HK-2 (cell line): Measurements from ENCODE around the gene RALGDS.
A peak's percentile ranks its signal among the peaks of the same experiment; 100 is the strongest.

Experiments
- DNase-seq: peaks from one replicate; pipeline ENCODE4 v3.0.0-alpha.2; 2018; ENCODE audit not compliant: unreplicated experiment

The RALGDS gene

DNA sequence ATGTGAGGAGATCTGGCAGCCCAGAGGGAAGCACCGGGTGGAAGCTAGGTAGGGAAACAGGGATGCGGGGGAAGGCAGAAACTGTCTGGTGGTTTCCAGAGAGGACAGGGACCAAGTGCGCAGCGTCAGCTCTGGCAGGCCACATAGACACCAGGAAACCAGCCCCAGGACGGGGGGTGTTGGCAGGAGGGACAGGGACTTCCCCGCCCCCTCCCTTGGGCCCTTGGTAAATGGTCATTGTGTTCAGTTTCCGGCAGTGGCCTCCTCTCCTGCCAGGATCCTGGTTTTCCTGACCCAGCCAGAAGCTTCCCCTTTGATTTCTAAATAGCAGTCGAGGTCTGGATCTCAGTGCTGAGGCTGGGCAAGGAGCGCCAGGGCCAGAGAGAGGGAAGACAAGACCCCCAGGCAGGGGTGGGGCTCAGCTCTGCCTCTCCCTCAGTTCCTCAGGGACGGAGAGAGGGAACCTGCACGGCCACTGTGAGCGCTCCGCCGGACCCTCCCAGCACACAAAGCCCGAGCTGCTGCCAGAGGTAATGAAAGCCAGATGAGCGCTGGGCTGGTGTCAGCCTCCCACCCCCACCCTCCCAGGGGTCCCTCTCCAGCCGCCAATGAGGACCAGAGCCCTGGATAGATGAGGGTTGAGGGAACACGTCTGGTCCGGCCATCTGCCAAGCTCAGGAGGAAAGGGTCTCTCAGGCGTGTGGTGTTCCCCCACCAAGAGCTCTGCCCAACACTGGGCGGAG is 1.8 kb downstream of the RALGDS start:
- DNase-seq, result no peak

DNA sequence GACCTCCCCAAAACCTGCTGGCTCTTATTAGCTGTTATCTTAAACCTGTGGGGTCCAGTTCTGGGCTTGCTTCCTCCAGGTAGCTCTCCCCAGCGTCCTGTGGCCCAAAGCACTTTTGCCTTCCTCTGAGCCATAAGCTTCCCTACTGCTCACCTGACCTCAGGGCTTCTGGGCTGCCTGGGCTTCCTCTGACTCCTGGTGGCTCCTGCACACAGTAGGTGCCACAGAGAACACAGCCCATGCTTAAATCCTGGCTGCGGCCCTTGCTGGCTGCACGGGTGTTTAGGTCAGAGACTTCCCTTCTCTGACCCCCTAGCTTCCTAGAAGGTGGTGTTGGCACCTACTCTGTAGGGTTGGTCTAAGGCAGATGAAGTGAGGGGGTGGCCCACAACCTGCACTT is 2.5 kb downstream of the RALGDS start:
- no peak for DNase-seq

DNA sequence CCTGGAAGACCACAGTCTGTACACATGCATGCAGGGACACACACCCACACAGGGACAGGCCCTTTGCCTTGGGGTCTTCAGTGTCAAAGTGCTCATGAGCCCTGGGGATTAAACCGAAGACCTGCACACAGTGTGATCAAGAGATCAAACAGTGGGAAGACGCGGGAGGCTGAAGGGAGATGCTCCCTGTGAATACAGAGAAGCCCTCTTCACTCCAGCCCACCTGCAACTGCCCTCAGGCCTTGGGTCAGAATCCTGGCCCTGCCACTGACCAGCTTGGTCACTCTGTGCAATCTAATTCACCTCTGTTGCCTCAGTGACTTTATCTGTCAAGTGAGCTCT is 2.9 kb downstream of the RALGDS start:
- no peak for DNase-seq

DNA sequence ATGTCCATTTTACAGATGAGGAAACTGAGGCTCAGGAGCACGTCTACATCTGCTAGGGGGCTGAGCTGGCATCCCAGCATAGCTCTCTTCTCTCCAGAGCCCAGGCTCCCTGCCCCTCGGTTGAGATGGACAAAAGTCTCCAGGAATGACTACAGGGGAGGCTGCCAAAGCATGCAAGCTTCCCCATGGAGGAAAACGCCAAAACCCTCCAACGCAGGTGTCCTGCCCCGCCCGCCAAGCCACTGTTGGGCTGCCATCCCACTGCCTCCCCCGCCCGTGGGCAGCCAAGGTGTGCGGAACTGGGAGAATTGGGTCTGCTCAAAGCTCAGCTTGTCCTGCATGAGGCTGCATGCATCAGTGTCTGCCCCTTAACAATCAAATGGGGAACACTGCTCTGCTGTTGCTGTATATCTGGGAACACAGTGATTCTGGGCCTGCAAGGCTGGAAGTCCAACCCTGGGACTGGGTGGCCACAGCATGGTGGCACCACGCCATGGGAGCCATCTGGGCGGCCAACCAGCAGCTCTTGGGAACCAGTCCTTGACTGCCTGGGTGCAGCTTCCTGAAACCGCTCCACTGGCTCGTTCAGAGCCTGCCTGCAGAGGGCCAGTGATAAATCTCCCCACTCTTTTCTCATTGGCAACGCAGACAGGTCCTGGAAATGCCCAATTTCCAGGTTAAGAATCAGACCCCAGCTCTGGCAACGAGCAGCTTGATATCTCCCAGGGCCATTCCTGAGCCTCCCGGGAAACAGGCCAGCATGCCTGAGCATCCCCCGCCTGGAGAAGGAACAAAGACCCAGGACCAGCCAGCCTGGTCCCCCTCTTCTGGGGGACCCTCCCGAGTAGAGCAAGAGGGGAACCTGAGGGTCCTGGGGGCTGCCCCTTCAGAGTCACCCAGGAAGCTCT is 3.5 kb downstream of the RALGDS start:
- DNase-seq, result no peak

DNA sequence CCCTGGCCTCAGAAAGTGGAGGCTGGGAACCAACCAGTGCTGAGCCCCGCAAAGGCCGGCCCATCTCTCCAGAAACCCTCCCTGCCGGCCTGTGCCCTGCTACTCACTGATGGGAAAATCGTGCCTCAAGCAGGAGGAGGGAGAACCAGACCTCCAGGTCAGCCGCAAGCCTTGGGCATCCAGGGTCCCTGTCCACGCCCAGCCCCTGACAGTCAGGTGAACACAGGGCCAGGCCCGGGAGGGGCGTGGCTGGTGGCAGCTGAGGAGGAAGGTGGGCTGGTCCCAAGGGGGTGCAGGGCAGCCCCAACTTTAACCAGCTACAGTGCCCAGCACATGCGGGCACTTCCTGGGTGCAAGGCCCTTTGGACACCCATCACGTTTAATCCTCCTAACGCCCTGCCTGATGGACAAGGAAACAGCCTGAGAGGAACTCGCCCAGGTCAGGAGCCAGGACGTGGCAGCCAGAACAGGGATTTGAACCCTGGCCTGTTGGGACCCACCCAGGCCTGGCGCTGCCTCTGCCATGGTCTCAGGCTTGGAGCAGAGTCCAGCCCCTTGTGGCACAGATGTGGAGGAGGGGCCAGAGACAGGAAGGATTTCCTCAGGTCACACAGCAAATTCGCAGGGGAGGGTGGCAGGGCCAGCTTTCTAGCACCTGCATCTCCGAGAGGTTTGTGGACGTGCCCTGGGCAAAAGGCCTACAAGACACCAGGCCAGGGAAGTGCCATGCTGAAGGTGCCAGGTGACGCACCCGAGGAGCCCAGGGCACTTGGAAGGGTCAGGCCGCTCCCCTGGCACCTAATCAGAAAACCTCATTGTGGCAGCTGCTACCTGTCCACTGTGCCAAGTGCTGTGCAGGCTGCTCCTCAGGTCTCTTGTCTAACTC is 4.5 kb downstream of the RALGDS start:
- no peak for DNase-seq

DNA sequence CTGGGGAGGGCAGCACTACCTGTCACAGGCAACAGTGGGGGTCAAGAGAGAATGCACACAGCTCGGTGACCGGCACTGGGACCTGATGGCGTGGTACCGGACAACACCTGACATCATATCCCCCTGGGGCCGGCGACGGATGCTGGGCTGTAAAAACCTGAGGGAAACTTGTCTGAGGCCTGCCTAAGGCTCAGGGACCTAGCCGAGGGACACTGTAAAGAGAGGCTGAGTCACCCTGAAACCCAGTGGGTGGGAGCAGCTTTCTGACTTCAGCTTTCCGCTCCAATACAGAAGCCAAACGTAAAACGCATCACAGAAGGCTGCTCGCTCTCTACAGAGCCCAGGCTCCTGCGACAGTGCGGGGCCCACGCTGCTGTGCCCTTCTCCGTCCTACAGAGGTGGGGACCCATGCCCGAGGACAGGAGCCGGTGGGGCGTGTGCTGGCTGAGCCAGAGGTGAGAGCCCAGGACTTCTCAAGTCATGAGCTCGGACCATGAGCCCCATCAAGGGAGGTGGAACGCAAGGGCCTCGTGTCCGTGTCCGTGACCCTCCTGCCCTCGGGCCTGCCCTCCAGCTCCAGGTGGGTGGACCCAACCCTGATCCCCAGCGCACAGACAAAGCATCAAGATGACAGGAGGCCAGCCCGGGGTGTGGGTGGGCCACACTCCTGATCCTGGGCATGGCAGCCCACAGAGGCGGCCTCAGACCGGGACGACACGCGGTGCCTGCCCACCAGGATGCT is 5.3 kb downstream of the RALGDS start:
- DNase-seq, result no peak

DNA sequence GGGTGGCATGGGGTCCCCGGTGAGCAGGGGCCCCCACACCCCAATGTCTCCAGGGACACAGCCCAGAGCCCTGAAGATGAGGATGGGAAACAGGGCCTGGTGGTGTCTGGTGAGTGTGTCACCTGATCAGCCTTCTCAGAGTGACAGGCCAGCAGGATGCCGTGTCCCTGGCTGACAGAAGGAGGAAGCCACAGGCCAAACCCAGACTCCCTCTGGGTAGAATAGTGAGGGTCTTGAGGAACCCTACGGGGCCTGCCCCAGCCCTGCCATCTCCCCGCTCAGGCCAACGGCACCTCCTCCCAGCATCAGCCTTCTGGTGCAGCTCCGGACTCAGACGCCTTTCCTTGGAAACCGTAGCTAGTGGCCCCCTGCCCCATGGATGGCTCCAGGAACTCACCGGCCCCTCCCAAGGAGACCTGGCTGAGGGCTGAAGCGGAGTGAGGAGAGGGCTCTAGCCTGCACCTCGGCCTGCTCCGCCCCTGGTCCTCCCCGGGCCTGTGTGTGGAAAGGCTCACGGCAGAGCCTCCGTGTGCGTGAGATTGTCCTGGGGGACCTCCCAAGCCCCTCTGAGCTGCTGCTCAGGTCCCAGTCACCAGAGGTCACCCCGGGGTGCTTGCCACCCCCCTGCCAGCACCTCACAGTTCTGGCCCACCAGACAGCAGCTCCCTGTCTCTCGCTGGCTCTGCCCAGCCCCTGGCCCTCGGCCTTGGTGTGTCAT is 6.0 kb downstream of the RALGDS start:
- DNase-seq, result no peak

DNA sequence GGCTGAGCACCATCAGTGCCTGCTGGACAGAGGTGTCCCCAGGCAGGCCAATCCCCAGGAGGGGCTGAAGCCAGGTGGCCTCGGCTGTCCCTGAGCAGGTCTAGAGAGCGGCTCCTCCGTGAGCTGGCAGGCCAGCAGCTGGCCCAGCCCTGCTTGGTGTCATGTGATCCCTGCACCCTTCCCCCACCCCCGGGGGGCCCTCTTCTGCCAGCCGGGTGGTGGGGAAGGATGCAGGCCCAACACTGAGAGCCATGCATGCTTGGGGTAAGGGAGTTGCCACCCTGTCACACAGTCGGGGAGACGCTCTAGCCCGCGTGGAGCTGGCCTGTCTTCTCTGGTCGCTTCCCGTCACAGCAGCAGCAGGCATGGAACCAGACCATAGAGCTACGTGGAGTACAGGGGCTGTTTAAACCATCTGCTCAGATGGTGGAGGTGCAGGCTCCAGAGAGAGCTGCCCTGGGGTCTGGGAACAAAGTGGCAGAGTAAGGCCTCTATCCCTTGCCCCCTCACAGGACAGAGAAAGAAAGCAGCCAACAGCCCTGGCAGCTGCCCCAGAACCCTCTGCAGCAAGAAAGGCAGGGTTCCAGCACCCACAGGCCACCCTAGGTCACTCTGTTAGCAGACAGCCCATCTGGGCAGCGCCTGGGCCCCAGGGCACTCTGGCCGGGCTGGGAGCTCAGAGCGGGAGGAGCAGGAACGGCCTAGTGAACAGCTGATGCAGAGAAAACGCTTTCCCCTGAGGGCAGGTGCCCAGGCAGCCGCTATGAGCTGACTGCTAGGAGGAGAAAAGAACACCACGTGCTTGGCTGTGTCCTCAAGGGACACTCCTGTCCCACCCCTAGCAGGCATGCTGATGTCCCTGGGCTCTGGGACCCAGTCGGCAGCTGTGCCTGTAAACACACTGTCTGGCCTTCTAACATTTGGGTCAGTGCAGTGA is 6.8 kb downstream of the RALGDS start:
- DNase-seq, result no peak

DNA sequence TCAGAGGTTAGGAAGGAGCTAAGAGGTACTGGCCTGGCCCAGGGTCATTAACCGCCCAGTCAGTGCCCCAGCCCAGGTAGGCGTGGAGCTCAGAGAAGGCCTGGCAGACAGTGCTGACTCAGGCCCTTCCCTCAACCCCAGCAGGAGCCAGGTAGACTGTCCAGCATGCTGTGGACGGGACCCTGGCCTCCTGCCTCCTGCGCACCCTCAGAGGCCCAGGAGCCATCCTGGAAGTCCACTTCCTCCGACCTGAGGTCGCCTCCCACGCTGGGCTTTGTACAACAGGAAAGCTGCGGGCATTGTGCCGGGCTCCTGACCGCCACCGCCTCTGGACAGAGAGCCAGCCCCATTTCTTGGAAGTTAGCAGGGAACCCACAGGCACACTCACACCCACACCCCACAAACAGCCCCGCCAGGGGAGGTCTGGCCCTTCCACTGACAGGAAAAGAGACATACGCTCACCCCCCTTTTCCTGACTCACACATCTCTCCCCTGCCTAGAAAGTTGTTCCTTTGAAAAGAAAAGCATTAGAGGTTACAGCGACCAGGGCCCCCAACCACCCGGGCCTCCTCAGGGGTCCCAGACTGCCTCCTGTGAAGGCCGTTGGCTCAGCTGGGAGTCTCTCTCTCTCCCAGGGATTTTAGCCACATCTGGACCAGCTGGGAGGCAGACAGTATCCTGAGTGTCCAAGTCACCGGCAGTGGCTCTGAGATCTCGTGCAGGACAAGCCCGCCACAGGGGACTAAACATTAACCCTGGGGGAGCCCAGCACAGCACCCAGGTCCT is 7.7 kb downstream of the RALGDS start:
- peak; percentile 57 for DNase-seq

DNA sequence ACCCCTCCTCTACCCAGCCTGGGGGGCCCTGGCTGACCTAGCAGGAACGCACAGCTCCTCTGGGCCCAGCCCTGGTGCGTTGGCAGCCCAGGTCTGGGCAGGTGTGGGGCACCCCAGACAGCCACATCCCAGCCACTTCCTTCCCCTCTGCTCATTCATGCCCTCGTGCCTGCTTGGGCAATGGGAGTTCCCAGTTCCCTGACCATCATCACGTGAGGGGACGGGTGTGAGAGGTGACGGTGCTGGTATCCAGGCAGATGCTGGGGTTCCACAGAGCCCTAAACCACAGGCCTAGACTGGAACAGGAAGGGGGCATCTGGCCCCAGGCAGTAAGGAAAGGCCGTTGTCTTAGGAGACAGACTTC is 8.4 kb downstream of the RALGDS start:
- peak; percentile 61 for DNase-seq

DNA sequence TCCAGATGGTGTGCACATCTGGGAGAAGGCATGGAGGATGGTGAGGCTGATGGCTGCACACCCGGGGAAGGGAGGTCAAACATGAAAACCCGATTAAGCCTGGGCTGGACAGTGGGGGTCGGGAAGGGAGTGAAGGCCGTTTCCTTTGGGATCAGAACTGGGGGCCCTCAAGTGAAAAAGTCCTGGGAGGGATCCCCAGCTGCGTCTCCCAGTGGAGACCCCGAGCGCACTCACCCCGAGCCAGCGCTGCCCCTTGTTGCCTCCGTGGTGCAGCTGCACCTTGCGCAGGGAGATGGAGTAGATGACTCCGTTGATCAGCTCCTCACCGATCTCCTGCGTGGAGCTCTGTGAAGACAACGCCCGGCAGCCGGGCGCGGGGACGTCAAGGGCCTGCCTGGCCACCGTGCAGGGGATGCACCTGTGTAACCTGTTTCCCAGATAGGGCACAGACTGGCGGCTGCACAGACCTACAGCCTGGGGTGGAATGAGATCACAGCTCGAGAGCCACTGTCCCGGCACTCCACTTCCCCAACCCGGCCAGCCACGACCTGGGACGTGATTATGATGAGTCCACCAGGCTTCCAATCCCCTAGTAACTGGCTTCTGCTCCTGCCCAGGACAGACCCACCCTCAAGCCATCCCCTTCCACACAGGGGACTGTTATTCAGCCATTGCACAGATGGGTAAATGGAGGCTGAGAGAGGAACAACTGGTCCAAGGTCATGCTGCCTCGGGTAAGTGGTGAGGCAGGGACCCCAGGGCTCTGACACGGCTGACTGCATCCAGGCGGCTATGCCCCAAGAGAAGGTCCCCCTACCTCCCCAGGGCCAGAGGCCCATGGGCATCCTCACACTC is 9.0 kb downstream of the RALGDS start:
- no peak for DNase-seq

DNA sequence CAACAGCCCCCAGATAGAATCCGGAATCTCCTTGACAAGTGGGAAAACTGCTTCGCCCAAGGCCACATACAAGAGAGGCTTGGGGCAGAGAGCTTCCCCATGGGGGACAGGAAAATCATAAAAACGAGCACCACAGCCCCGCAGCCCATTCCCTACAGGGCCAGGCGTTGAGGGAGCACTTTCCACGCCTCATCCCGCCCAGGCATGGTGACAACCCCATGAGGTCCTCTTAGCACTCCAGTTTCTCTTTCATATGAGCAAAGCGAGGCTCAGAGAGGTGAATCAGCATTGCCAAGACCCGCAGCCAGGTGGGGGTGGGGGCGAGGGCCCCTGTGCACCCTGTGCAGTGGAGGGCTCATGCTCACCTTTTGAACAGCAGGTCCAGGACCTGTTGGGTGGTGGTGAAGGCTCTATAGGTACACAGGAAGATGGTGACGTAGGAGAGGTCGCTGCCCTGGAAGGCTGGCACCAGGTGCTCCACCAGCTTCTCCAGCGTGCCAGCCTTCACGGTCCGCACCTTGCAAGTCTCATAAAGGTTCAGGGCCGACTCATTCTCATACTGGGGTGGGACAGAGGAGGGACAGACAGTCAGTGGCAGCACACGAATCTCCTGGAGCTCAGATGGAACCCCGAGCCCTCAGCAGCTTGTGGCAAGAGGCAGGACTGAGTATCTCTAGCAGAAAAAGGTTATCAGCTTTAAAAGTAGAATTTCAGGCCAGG is 10.9 kb downstream of the RALGDS start:
- no peak for DNase-seq

DNA sequence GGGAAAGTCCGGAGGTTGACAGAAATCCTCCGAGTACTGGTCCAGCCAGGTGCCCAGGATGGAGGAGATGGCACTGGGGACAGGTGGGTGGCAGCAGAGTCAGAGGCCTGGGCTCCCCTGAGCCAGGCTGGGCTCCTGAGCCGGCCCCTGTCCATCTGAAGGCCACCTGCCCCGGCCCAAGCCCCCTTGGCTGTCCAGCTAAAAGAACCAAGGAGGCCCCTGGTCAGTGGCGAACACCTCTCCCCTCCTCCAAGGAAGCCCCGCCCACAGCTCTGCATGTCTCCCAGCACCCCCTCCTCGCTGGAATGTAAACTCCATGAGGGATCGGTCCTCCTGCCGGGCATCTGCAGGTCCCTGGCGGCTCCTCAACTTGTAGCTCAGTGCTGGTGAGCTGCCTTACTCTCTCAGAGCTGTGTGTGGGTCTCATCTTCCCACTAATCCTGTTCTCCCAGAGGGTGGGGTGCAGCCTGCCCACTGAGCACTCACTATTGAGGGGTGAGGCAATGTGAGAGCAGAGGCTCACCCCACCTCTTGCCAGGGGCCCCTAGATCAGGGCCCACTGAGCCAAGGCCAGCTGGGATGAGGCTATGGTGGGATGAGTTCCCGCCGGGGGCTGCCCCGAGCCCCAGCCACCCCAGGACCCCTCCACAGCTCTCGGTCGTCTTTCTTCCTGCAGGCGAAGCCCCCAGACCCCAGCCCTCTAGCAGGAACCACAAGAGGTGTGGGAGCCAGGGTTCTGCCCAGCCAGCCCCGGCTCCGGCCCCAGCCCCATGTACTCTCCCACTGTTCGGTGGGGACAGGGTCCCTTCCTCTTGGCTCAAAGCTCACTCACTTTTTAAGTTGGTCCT is 12.0 kb downstream of the RALGDS start:
- DNase-seq, result no peak

DNA sequence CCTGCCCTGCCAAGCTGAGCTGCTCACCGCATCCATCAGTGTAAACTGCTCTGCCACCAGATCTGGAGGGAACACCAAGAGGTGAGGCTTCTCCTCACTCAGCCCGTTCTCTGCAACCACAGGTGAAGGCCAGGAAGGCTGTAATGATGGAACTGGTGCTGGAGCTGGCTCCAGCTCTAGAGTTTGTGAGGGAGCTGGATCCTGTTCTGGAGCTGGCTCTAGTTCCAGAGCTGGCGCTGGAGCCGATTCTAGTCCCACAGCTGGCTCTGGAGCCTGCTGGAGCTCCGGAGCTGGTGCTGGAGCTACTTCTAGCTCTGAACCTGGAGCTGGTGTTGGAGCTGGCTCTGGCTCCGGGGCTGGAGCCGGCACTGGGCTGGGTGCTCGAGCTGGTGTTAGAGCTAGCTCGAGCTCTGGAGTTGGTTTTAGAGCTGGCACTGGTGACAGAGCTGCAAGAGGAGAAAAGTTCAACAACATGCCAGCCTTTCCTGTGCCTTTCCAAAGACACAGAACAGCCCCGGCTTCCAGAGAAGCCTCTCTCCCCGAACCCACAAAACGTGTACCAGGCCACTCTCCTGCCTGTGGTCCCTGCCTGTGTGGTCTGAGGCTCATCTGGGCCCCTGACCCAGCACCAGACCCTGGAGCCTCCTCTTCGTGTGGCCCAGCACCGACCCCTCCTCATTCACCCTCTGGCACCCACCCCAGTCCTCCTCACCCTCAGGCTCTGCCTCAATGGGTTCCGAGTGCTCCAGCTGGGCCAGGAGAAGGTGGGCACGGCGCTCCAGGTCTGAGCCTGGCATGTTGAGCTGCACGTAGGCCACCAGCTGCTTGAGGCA is 12.9 kb downstream of the RALGDS start:
- no peak for DNase-seq

DNA sequence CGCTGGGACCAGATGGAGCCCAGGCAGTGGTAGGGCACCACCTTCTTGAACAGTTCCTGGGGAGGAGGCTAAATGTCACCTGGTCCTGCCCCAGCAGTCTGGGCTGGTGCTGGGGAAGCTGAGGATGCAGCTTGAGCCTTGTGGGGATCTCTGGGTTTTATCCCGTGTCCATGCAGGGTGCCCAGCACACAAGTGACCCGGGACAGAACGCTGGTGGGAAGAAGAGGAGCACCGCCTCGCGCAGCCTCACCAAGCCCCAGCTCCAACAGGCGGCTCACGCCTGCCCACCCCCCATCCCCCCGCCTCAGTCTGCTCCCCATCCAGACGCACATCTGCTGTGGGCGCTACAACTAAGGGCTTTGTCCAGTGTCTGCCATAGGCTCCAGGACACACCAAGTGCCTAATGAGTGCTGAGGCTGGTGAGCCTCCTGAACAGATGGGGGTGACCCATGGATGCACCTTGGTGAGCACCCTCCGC is 13.8 kb downstream of the RALGDS start:
- DNase-seq, result no peak
